Measurements from ENCODE around the gene C22orf23.
"Not testable (repeated sequence)": the region's sequence is repeated elsewhere in the genome, so short reads cannot be mapped to it uniquely, and the experiment has no call there.

The C22orf23 gene

GRCh38 chr22:37954686-37955085 is 1.3 kb upstream of the C22orf23 start:
- no peak for DNase-seq (ENCODE audit: low read depth)

- DNase-seq (ENCODE audit: low read depth) = no peak
Measured at GRCh38 chr22:37953062-37953436, 352 bp downstream of the C22orf23 start.

GRCh38 chr22:37952629-37953028 is 772 bp downstream of the C22orf23 start:
- not testable (repeated sequence) for DNase-seq (ENCODE audit: low read depth)

GRCh38 chr22:37951305-37951704 is 2.1 kb downstream of the C22orf23 start:
- peak; percentile 30 for DNase-seq (ENCODE audit: low read depth)

- DNase-seq (ENCODE audit: low read depth) = not testable (repeated sequence)
Measured at GRCh38 chr22:37947142-37947795, 6.1 kb downstream of the C22orf23 start.

GRCh38 chr22:37944423-37944822 is 9.0 kb downstream of the C22orf23 start:
- DNase-seq (ENCODE audit: low read depth) = not testable (repeated sequence)

GRCh38 chr22:37943825-37944198 is 9.6 kb downstream of the C22orf23 start:
- DNase-seq (ENCODE audit: low read depth) = no peak

- DNase-seq (ENCODE audit: low read depth) = no peak
Measured at GRCh38 chr22:37943136-37943824, 10.1 kb downstream of the C22orf23 start.

GRCh38 chr22:37942133-37942532 is 11.3 kb downstream of the C22orf23 start:
- DNase-seq (ENCODE audit: low read depth) = no peak

- no peak for DNase-seq (ENCODE audit: low read depth)
Measured at GRCh38 chr22:37940698-37941376, 12.6 kb downstream of the C22orf23 start.

GRCh38 chr22:37933711-37934376 is 19.6 kb downstream of the C22orf23 start:
- DNase-seq (ENCODE audit: low read depth) = peak; percentile 97

GRCh38 chr22:37932821-37933578 is 20.4 kb downstream of the C22orf23 start:
- DNase-seq (ENCODE audit: low read depth) = no peak

GRCh38 chr22:37932401-37932800 is 21.0 kb downstream of the C22orf23 start:
- DNase-seq (ENCODE audit: low read depth) = no peak

GRCh38 chr22:37931893-37932389 is 21.5 kb downstream of the C22orf23 start:
- no peak for DNase-seq (ENCODE audit: low read depth)

- DNase-seq (ENCODE audit: low read depth) = no peak
Measured at GRCh38 chr22:37930952-37931440, 22.4 kb downstream of the C22orf23 start.

GRCh38 chr22:37930270-37930951 is 23.0 kb downstream of the C22orf23 start:
- DNase-seq (ENCODE audit: low read depth) = peak; percentile 50

- DNase-seq (ENCODE audit: low read depth) = no peak
Measured at GRCh38 chr22:37929390-37929789, 24.0 kb downstream of the C22orf23 start.

GRCh38 chr22:37927637-37927936 is 25.8 kb downstream of the C22orf23 start:
- no peak for DNase-seq (ENCODE audit: low read depth)

GRCh38 chr22:37926771-37927636 is 26.4 kb downstream of the C22orf23 start:
- no peak for DNase-seq (ENCODE audit: low read depth)

GRCh38 chr22:37926358-37926757 is 27.0 kb downstream of the C22orf23 start:
- DNase-seq (ENCODE audit: low read depth) = no peak
